ENCODE measurements around the gene RLN2.
"Not testable (repeated sequence)": the region's sequence is repeated elsewhere in the genome, so short reads cannot be mapped to it uniquely, and the experiment has no call there.

Gene RLN2

GRCh38 chr9:5326893-5327548 is 22.5 kb upstream of the RLN2 start:
- no peak overlapping the region for H3K4me3 ChIP-seq
- no peak overlapping the region for H3K27ac ChIP-seq
- DNase-seq = no peak
- H3K36me3 ChIP-seq = no peaks in the 10 kb centered on the region
- intact Hi-C loops (cut with DNase I; ENCODE audit: low total_unique reads) = no loop called here
- no peaks in the 10 kb centered on the region for H3K4me1 ChIP-seq
- H3K9me3 ChIP-seq = no peaks in the 10 kb centered on the region
- peaks cover 0 to 3% of the 10 kb centered on the region in 2 donors for H3K27me3 ChIP-seq
- TF ChIP-seq, protein P1, sequence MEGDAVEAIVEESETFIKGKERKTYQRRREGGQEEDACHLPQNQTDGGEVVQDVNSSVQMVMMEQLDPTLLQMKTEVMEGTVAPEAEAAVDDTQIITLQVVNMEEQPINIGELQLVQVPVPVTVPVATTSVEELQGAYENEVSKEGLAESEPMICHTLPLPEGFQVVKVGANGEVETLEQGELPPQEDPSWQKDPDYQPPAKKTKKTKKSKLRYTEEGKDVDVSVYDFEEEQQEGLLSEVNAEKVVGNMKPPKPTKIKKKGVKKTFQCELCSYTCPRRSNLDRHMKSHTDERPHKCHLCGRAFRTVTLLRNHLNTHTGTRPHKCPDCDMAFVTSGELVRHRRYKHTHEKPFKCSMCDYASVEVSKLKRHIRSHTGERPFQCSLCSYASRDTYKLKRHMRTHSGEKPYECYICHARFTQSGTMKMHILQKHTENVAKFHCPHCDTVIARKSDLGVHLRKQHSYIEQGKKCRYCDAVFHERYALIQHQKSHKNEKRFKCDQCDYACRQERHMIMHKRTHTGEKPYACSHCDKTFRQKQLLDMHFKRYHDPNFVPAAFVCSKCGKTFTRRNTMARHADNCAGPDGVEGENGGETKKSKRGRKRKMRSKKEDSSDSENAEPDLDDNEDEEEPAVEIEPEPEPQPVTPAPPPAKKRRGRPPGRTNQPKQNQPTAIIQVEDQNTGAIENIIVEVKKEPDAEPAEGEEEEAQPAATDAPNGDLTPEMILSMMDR (IDR thresholded peaks at IDR 0.05) = no peak

- intact Hi-C loops (cut with DNase I; ENCODE audit: low total_unique reads) = no loop called here
- TF ChIP-seq, protein P1 (IDR thresholded peaks at IDR 0.05) = no peak
- H3K27ac ChIP-seq = no peak overlapping the region
- H3K4me1 ChIP-seq = no peaks in the 10 kb centered on the region
- DNase-seq = no peak
- no peaks in the 10 kb centered on the region for H3K36me3 ChIP-seq
- peaks cover 0 to 3% of the 10 kb centered on the region in 2 donors for H3K27me3 ChIP-seq
- H3K9me3 ChIP-seq = no peaks in the 10 kb centered on the region
- no peak overlapping the region for H3K4me3 ChIP-seq
Measured at GRCh38 chr9:5326187-5326586, 21.7 kb upstream of the RLN2 start.

DNA sequence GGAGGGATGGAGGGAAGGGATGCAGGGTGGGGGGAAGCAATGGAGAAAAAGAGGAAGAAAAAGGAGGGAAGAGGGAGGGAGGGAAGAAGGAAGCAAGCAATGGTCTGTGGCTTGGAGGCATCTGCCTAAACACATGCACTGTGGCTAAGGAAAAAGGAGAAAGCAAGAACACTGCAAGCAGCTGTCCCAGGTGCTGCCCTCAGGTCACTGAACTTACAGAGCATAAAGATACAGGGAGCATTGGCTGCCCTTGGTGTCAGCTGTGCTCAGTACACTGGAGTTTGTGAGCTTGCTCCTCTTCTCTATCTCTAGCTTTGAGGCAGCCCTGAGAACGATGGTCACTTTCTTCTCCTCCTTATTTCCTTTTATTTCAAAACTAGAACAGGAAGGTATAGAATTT is 17.1 kb upstream of the RLN2 start:
- DNase-seq, H3K27me3 ChIP-seq, H3K4me3 ChIP-seq, H3K9me3 ChIP-seq, H3K27ac ChIP-seq, H3K36me3 ChIP-seq, H3K4me1 ChIP-seq: not testable (repeated sequence)
- intact Hi-C loops (cut with DNase I; ENCODE audit: low total_unique reads) = loop anchor here (2.0 kb wide), 1 partner anchor 43 kb away; no protein-coding TSS in a partner anchor

GRCh38 chr9:5321058-5321457 is 16.5 kb upstream of the RLN2 start:
- H3K4me3 ChIP-seq = no peak overlapping the region
- TF ChIP-seq, protein P1 (IDR thresholded peaks at IDR 0.05) = no peak
- intact Hi-C loops (cut with DNase I; ENCODE audit: low total_unique reads) = loop anchor here (2.0 kb wide), 1 partner anchor 44 kb away; no protein-coding TSS in a partner anchor
- H3K9me3 ChIP-seq = peaks cover 0 to 6% (median 0%) of the 10 kb centered on the region in 3 donors
- DNase-seq = no peak
- no peaks in the 10 kb centered on the region for H3K4me1 ChIP-seq
- no peak overlapping the region for H3K27ac ChIP-seq
- H3K27me3 ChIP-seq = no peaks in the 10 kb centered on the region
- H3K36me3 ChIP-seq = no peaks in the 10 kb centered on the region

GRCh38 chr9:5316406-5316805 is 11.9 kb upstream of the RLN2 start:
- peaks cover 0 to 22% (median 10%) of the 10 kb centered on the region in 3 donors for H3K9me3 ChIP-seq
- intact Hi-C loops (cut with DNase I; ENCODE audit: low total_unique reads); H3K27ac ChIP-seq; DNase-seq; H3K4me1 ChIP-seq; H3K36me3 ChIP-seq; H3K4me3 ChIP-seq; H3K27me3 ChIP-seq: not testable (repeated sequence)

DNA sequence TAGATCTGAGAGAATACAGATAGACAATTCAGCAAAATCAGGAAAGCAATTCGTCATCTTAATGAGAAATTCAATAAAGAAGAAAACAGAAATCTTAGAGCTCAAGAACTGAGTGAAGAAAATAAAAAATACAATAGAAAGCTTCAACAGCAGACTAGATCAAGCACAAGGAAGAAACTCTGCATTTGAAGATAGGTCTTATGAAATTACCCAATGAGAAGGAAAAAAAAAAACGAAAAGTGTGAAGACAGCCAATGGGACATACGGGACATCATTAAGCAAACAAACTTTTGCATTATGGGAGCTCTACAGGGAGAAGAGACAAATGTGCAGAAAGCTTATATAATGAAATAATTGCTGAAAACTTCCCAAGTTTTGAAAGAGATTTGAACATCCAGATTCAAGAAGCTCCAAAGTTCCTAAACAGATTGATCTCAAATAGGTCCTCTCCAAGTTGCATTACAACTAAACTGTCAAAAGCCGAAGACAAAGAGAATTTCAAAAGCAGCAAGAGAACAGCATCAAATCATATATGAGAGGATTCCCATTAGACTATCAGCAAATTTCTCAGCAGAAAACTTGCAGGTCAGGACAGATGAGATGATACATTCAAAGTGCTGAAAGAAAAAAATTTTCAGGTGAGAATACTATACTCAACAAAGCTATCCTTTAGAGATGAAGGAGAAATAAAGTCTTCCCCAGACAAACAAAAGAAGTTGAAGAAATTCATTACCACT is 10.8 kb upstream of the RLN2 start:
- H3K27ac ChIP-seq = no peak overlapping the region
- intact Hi-C loops (cut with DNase I; ENCODE audit: low total_unique reads) = no loop called here
- H3K36me3 ChIP-seq = no peaks in the 10 kb centered on the region
- DNase-seq = no peak
- no peaks in the 10 kb centered on the region for H3K27me3 ChIP-seq
- H3K4me1 ChIP-seq = no peaks in the 10 kb centered on the region
- peaks cover 0 to 22% (median 10%) of the 10 kb centered on the region in 3 donors for H3K9me3 ChIP-seq
- TF ChIP-seq, protein P1 (IDR thresholded peaks at IDR 0.05) = no peak
- H3K4me3 ChIP-seq = no peak overlapping the region

Data from tibial artery (tissue), 4 donors.